ENCODE measurements around the gene BHLHA15. TPM values are rescaled to one million over a fixed set of nuclear protein-coding genes. Genes with fewer than 3 reads are reported as not detected.

The BHLHA15 gene
- total and polyA plus RNA-seq, 9 of the 15 experiments (the other 6 are each of a cell fraction or from before 2014, with no cell fraction given), result 0.22 to 2.0 (median 1.1) TPM; not detected in 4

DNA sequence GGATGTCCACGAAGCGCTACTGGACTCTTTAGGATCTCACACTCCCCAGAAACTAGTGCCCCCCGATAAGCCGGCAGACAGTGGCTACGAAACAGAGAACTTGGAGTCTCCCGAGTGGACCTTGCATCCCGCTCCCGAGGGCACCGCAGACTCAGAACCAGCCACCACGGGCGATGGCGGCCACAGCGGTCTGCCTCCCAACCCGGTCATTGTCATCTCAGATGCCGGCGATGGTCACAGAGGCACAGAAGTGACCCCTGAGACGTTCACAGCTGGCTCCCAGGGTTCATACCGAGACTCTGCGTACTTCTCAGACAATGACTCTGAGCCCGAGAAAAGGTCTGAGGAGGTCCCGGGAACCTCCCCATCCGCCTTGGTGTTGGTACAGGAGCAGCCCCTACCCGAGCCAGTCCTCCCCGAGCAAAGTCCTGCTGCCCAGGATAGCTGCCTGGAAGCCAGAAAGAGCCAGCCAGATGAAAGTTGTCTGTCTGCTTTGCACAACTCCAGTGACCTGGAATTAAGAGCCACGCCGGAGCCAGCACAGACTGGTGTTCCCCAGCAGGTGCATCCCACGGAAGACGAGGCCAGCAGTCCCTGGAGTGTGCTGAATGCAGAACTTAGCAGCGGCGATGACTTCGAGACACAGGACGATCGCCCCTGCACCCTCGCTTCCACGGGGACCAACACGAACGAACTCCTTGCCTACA is 17.6 kb upstream of the BHLHA15 start:
- DNase-seq (ENCODE audit: extremely low read depth in 1 of 4, low spot score in 3 of 4) (no peak), ATAC-seq (no peak), FAIRE-seq (no peak)
- H3K79me2 ChIP-seq (ENCODE audit: control insufficient read depth, insufficient read depth, low read length), result no peaks in the 10 kb centered on the region
- no TSS peak for BruUV-seq (replicated peaks)
- H3K4me2 ChIP-seq (ENCODE audit: insufficient read depth, low read length), result no peak overlapping the region
- CTCF ChIA-PET (ENCODE audit: low intra/inter-chr PET ratio), result no interaction called here
- H3K9ac ChIP-seq (ENCODE audit: insufficient read depth in 1 of 2, low read depth in 2 of 2, low read length in 2 of 2), result 0 out of 4 replicates have a peak overlapping the region, but pooled peaks of 1 of the 2 experiments have one; percentile 42
- POLR2A ChIA-PET, result interaction anchor here (0.6 kb wide), 1 partner anchor 81 kb away, joined by 3 read pairs; no protein-coding TSS in a partner anchor
- H3K27ac ChIP-seq (ENCODE audit: extremely low read depth, low read depth, low read length), result no peak overlapping the region
- 94% methylated on average over 36 of the region's 37 CpGs for WGBS (ENCODE audit: insufficient coverage, low coverage, missing lambda C conversion rate)
- in situ Hi-C loops (cut with MboI) (no loop called here), intact Hi-C loops (cut with micrococcal nuclease) (no loop called here)
- no peak overlapping the region for H3K4me3 ChIP-seq
- no peaks in the 10 kb centered on the region for H3K27me3 ChIP-seq (ENCODE audit: control insufficient read depth in 2 of 2, insufficient read depth in 2 of 2, low read length in 2 of 2)
- no peaks in the 10 kb centered on the region for H3K9me1 ChIP-seq (ENCODE audit: control insufficient read depth, insufficient read depth, low read length)
- H3K4me1 ChIP-seq (replicated peaks in 1 of 2; ENCODE audit: control insufficient read depth in 2 of 2, insufficient read depth in 2 of 2, low read length in 2 of 2), result no peaks in the 10 kb centered on the region; a peak in 1 of 5 replicates
- peaks cover 53% of the 10 kb centered on the region; the same call in 2 of the 3 replicates for H3K36me3 ChIP-seq (ENCODE audit: control insufficient read depth, insufficient read depth, low read length)
- H2AFZ ChIP-seq (ENCODE audit: low read depth, low read length), result no peak overlapping the region
- H4K20me1 ChIP-seq (replicated peaks; ENCODE audit: control insufficient read depth, insufficient read depth, low read length), result peaks cover 4% of the 10 kb centered on the region; the same call in 1 of the 2 replicates
- H3K9me3 ChIP-seq (replicated peaks; ENCODE audit: control insufficient read depth, insufficient read depth, low read depth, low read length), result no peaks in the 10 kb centered on the region
- TF ChIP-seq BRCA1 (IDR thresholded peaks at IDR 0.05), result no peak
- no peak for TF ChIP-seq BRCA1 (CRISPR knock-in tag; IDR thresholded peaks at IDR 0.05)
- TF ChIP-seq, protein P1, sequence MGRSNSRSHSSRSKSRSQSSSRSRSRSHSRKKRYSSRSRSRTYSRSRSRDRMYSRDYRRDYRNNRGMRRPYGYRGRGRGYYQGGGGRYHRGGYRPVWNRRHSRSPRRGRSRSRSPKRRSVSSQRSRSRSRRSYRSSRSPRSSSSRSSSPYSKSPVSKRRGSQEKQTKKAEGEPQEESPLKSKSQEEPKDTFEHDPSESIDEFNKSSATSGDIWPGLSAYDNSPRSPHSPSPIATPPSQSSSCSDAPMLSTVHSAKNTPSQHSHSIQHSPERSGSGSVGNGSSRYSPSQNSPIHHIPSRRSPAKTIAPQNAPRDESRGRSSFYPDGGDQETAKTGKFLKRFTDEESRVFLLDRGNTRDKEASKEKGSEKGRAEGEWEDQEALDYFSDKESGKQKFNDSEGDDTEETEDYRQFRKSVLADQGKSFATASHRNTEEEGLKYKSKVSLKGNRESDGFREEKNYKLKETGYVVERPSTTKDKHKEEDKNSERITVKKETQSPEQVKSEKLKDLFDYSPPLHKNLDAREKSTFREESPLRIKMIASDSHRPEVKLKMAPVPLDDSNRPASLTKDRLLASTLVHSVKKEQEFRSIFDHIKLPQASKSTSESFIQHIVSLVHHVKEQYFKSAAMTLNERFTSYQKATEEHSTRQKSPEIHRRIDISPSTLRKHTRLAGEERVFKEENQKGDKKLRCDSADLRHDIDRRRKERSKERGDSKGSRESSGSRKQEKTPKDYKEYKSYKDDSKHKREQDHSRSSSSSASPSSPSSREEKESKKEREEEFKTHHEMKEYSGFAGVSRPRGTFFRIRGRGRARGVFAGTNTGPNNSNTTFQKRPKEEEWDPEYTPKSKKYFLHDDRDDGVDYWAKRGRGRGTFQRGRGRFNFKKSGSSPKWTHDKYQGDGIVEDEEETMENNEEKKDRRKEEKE (IDR thresholded peaks at IDR 0.05; ENCODE audit: borderline replicate concordance in 1 of 2, control insufficient read depth in 1 of 2, low read depth in 2 of 2, low read length in 1 of 2), result no peak
- no peak for TF ChIP-seq KLF1 (tag; IDR thresholded peaks at IDR 0.05)
- no peak for TF ChIP-seq ZNF764 (CRISPR knock-in tag; IDR thresholded peaks at IDR 0.05; ENCODE audit: low read depth)
- TF ChIP-seq, protein P2, sequence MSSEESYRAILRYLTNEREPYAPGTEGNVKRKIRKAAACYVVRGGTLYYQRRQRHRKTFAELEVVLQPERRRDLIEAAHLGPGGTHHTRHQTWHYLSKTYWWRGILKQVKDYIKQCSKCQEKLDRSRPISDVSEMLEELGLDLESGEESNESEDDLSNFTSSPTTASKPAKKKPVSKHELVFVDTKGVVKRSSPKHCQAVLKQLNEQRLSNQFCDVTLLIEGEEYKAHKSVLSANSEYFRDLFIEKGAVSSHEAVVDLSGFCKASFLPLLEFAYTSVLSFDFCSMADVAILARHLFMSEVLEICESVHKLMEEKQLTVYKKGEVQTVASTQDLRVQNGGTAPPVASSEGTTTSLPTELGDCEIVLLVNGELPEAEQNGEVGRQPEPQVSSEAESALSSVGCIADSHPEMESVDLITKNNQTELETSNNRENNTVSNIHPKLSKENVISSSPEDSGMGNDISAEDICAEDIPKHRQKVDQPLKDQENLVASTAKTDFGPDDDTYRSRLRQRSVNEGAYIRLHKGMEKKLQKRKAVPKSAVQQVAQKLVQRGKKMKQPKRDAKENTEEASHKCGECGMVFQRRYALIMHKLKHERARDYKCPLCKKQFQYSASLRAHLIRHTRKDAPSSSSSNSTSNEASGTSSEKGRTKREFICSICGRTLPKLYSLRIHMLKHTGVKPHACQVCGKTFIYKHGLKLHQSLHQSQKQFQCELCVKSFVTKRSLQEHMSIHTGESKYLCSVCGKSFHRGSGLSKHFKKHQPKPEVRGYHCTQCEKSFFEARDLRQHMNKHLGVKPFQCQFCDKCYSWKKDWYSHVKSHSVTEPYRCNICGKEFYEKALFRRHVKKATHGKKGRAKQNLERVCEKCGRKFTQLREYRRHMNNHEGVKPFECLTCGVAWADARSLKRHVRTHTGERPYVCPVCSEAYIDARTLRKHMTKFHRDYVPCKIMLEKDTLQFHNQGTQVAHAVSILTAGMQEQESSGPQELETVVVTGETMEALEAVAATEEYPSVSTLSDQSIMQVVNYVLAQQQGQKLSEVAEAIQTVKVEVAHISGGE (CRISPR knock-in tag; IDR thresholded peaks at IDR 0.05), result no peak
- no peak for TF ChIP-seq HNRNPLL (IDR thresholded peaks at IDR 0.05; ENCODE audit: low read depth, low read length, poor library complexity, severe bottlenecking)
- no peak for TF ChIP-seq ZFP30 (CRISPR knock-in tag; IDR thresholded peaks at IDR 0.05; ENCODE audit: borderline replicate concordance)
- no peak for TF ChIP-seq NR3C1 (CRISPR knock-in tag; IDR thresholded peaks at IDR 0.05)
- no peak for TF ChIP-seq MTA2 (IDR thresholded peaks at IDR 0.05; ENCODE audit: low read depth)
- no peak for TF ChIP-seq ZNF24 (IDR thresholded peaks at IDR 0.05)
- TF ChIP-seq ZNF668 (CRISPR knock-in tag; IDR thresholded peaks at IDR 0.05), result no peak
- TF ChIP-seq FUS (optimal IDR thresholded peaks at IDR 0.05; ENCODE audit: low read depth, low read length), result no peak
- TF ChIP-seq TAF1 (IDR thresholded peaks at IDR 0.05; ENCODE audit: control insufficient read depth, extremely low read depth, insufficient read depth, low read length, severe bottlenecking), result no peak

All from K562 (cell line).